Vagina (tissue), 2 donors: ENCODE measurements around the gene GRK5.

ENCODE experiments used
- CTCF ChIP-seq, 3 experiments: fragments of 450-650 bp in 2 of 3; fragments of 200-600 bp in 1 of 3; sonication (generic) in 1 of 3; IDR thresholded peaks; one replicate each; pipeline ENCODE4 v1.5.1; 2017 to 2019; ENCODE audit warnings: antibody characterized with exemption in 3 of 3, mild to moderate bottlenecking in 2 of 3, moderate library complexity in 2 of 3
- POLR2A ChIP-seq, 2 donors: fragments of 450-650 bp; IDR thresholded peaks; one replicate each; pipeline ENCODE4 v1.6.1; 2017; ENCODE audit warnings: antibody characterized with exemption in 2 of 2, mild to moderate bottlenecking in 2 of 2, moderate library complexity in 2 of 2
- POLR2AphosphoS5 ChIP-seq, 2 donors: sonication (generic); formaldehyde crosslinking; IDR thresholded peaks; one replicate each; pipeline ENCODE4 v1.9.0; 2017; ENCODE audit warnings: antibody characterized with exemption in 2 of 2, mild to moderate bottlenecking in 2 of 2, low read depth in 1 of 2; ENCODE audit not compliant: insufficient read depth in 1 of 2

GRCh38 chr10:119344381-119344780 lies 137.0 kb downstream of the GRK5 start:
- TF ChIP-seq CTCF (IDR thresholded peaks at IDR 0.05): no peak
- TF ChIP-seq POLR2A (IDR thresholded peaks at IDR 0.05): no peak
- TF ChIP-seq POLR2AphosphoS5 (IDR thresholded peaks at IDR 0.05; ENCODE audit: insufficient read depth in 1 of 2, low read depth in 1 of 2): no peak
